ENCODE results near the gene EEF1AKMT3. TPM values are rescaled to one million over a fixed set of nuclear protein-coding genes. Genes with fewer than 3 reads are reported as not detected.
A peak's percentile ranks its signal among the peaks of the same experiment; 100 is the strongest.

Gene EEF1AKMT3
- total and polyA plus RNA-seq, 9 of the 15 experiments (the other 6 are each of a cell fraction or from before 2014, with no cell fraction given) = 4.1 to 17.2 (median 7.9) TPM

GRCh38 chr12:57771873-57772428 is 463 bp upstream of the EEF1AKMT3 start, which contains the start of gene METTL1 (continued):
- peak; percentile 3 for TF ChIP-seq MEIS2 (IDR thresholded peaks at IDR 0.05; ENCODE audit: partially characterized antibody)
- peak; percentile 98 for TF ChIP-seq MTA1 (IDR thresholded peaks at IDR 0.05; ENCODE audit: borderline replicate concordance)
- TF ChIP-seq CAMTA2 (CRISPR knock-in tag; conservative IDR thresholded peaks at IDR 0.05) = no peak
- peak; percentile 65; the same call in 1 of the 2 replicates for TF ChIP-seq PML (IDR thresholded peaks at IDR 0.05; ENCODE audit: low read length)
- peak in 1 of 2 experiments; percentile 79; a peak in 2 of 4 replicates for TF ChIP-seq TEAD1 (CRISPR knock-in tag; IDR thresholded peaks at IDR 0.05)
- peak; percentile 94 for TF ChIP-seq TBP (optimal IDR thresholded peaks at IDR 0.05; ENCODE audit: low read depth, low read length)
- no peak for TF ChIP-seq HMBOX1 (IDR thresholded peaks at IDR 0.05)
- TF ChIP-seq GABPA (tag; conservative IDR thresholded peaks at IDR 0.05; ENCODE audit: low read depth) = peak; percentile 38
- TF ChIP-seq KDM5B (IDR thresholded peaks at IDR 0.05; ENCODE audit: insufficient replicate concordance, low read depth, low read length) = peak; percentile 86
- TF ChIP-seq KDM4B (IDR thresholded peaks at IDR 0.05; ENCODE audit: borderline replicate concordance in 2 of 2, low read depth in 1 of 2) = peak in 1 of 2 experiments; percentile 73; a peak in 1 of 4 replicates
- peak; percentile 84 for TF ChIP-seq HNRNPLL (IDR thresholded peaks at IDR 0.05; ENCODE audit: low read depth, low read length, poor library complexity, severe bottlenecking)
- no peak; the same call in 1 of the 2 replicates for TF ChIP-seq ZBTB1 (CRISPR knock-in tag; IDR thresholded peaks at IDR 0.05; ENCODE audit: borderline replicate concordance, low read depth)
- peak; percentile 94 for TF ChIP-seq TAF7 (tag; IDR thresholded peaks at IDR 0.05)
- 0 out of 2 replicates have a peak, but pooled peaks have one; percentile 10 for TF ChIP-seq KLF13 (tag; IDR thresholded peaks at IDR 0.05; ENCODE audit: borderline replicate concordance, low read depth)
- TF ChIP-seq TRIM25 (IDR thresholded peaks at IDR 0.05; ENCODE audit: borderline replicate concordance) = no peak
- no peak for TF ChIP-seq U2AF2 (optimal IDR thresholded peaks at IDR 0.05; ENCODE audit: low read depth, low read length)
- peak; percentile 62; the same call in 1 of the 2 replicates for TF ChIP-seq MTA3 (IDR thresholded peaks at IDR 0.05; ENCODE audit: borderline replicate concordance)
- TF ChIP-seq NR2C1 (IDR thresholded peaks at IDR 0.05) = peak; percentile 41
- no peak for TF ChIP-seq NR2C1 (tag; IDR thresholded peaks at IDR 0.05)
- TF ChIP-seq MXD1 (CRISPR knock-in tag; IDR thresholded peaks at IDR 0.05; ENCODE audit: borderline replicate concordance, poor library complexity, severe bottlenecking) = peak; percentile 100
- TF ChIP-seq ZNF133 (CRISPR knock-in tag; IDR thresholded peaks at IDR 0.05) = no peak
- no peak for TF ChIP-seq ZNF785 (CRISPR knock-in tag; IDR thresholded peaks at IDR 0.05)
- peak; percentile 81 for TF ChIP-seq ZNF740 (CRISPR knock-in tag; IDR thresholded peaks at IDR 0.05)
- TF ChIP-seq ZNF740 (tag; IDR thresholded peaks at IDR 0.05) = no peak

All from K562 (cell line).